ENCODE results near the gene SORCS2. TPM values are rescaled to one million over a fixed set of nuclear protein-coding genes. Genes with fewer than 3 reads are reported as not detected.

Gene SORCS2
- polyA plus RNA-seq, 1 of the 3 experiments (the other 2 are of a cell fraction), result 1.6 TPM

- Histone ChIP-seq H3K9me3 (no peaks in the 10 kb centered on the region), H4K20me1 (ENCODE audit: insufficient read depth) (no peaks in the 10 kb centered on the region), H2AFZ (ENCODE audit: low read depth) (no peak overlapping the region), H3K4me1 (ENCODE audit: control insufficient read depth in 1 of 2, insufficient read depth in 2 of 2, low read depth in 1 of 2, low read length in 1 of 2) (peaks cover 0 to 10% of the 10 kb centered on the region in 2 experiments; a peak in 1 of 4 replicates), H3F3A (replicated peaks; ENCODE audit: insufficient read depth) (no peaks in the 10 kb centered on the region), H3K4me2 (no peak overlapping the region), H3K9ac (no peak overlapping the region), H3K27ac (ENCODE audit: low read depth in 2 of 2, low read length in 1 of 2) (no peak overlapping the region), H3K36me3 (replicated peaks in 1 of 2; ENCODE audit: control insufficient read depth in 1 of 2, insufficient read depth in 2 of 2, low read length in 1 of 2) (no peaks in the 10 kb centered on the region), H3K4me3 (ENCODE audit: low read depth in 2 of 2, low read length in 1 of 2) (no peak overlapping the region), H3K27me3 (ENCODE audit: insufficient read depth) (0 out of 2 replicates have a peak, but pooled peaks cover 10% of the 10 kb centered on the region), H3K79me2 (ENCODE audit: insufficient read depth) (no peaks in the 10 kb centered on the region), H3K9me2 (no peaks in the 10 kb centered on the region)
- no peak for DNase-seq
- TF ChIP-seq YY1 (IDR thresholded peaks at IDR 0.05; ENCODE audit: low read depth) (no peak), RXRA (IDR thresholded peaks at IDR 0.05; ENCODE audit: borderline replicate concordance, low read depth) (no peak), GATA2 (CRISPR knock-in tag; IDR thresholded peaks at IDR 0.05) (no peak), CHD2 (IDR thresholded peaks at IDR 0.05; ENCODE audit: low read length, partially characterized antibody) (no peak)
- TF ChIP-seq, protein P1, sequence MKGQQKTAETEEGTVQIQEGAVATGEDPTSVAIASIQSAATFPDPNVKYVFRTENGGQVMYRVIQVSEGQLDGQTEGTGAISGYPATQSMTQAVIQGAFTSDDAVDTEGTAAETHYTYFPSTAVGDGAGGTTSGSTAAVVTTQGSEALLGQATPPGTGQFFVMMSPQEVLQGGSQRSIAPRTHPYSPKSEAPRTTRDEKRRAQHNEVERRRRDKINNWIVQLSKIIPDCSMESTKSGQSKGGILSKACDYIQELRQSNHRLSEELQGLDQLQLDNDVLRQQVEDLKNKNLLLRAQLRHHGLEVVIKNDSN (IDR thresholded peaks at IDR 0.05; ENCODE audit: borderline replicate concordance, low read depth), result no peak
- 72% methylated on average over 15 of the region's 15 CpGs for WGBS (ENCODE audit: low lambda C conversion rate)
- ChIA-PET CTCF (interaction anchor here (0.8 to 2.1 kb wide), 7 partner anchors 10 to 79 kb away, joined by 3 to 10 read pairs (median 5); no protein-coding TSS in a partner anchor), POLR2A (no interaction called here)
These were observed 45.1 kb upstream of the SORCS2 start for GRCh38 chr4:7147261-7147660.

DNA sequence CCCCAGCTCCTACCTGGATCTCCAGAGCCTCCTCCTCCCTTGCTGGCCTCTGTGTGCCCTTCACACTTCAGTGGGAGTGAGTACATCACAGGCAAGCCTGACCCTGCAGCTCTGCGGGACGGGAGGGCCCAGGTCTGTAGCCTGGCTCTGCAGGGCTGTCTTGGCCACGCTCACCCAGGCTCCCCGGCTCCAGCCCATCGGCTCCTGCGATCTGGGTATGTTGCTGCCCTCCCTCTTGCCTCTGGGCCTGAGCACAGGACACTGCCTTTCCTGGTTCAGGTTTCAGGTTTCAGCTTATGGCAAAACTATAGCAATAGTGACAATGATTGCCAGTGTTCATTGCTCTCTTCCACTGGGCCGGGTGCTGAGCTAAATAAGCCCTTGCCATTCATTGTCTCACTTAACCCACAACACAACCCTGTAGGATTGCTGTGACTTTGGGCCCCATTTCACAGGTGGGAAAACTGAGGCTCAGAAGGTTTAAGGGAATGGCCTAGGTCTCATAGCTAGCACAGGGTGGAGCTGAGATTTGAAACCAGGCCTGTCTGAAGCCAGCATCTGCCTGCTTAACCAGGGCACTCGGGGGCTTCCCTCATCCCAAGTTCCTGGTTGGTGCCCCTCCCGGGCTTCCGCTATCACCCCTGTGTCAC, 44.6 kb upstream of the SORCS2 start:
- no peak for TF ChIP-seq MXI1 (IDR thresholded peaks at IDR 0.05; ENCODE audit: low read depth, low read length)
- Histone ChIP-seq H2AFZ (ENCODE audit: low read depth) (no peak overlapping the region), H3K4me3 (ENCODE audit: low read depth in 2 of 2, low read length in 1 of 2) (no peak overlapping the region), H3K79me2 (ENCODE audit: insufficient read depth) (no peaks in the 10 kb centered on the region), H3K27me3 (ENCODE audit: insufficient read depth) (peaks cover 12% of the 10 kb centered on the region; the same call in 1 of the 2 replicates), H3K4me1 (ENCODE audit: control insufficient read depth in 1 of 2, insufficient read depth in 2 of 2, low read depth in 1 of 2, low read length in 1 of 2) (peaks cover 0 to 10% of the 10 kb centered on the region in 2 experiments; a peak in 1 of 4 replicates), H3K9ac (no peak overlapping the region), H3K36me3 (replicated peaks in 1 of 2; ENCODE audit: control insufficient read depth in 1 of 2, insufficient read depth in 2 of 2, low read length in 1 of 2) (no peaks in the 10 kb centered on the region), H3K9me2 (no peaks in the 10 kb centered on the region), H3K27ac (ENCODE audit: low read depth in 2 of 2, low read length in 1 of 2) (no peak overlapping the region), H4K20me1 (ENCODE audit: insufficient read depth) (no peaks in the 10 kb centered on the region), H3F3A (replicated peaks; ENCODE audit: insufficient read depth) (no peaks in the 10 kb centered on the region), H3K9me3 (no peaks in the 10 kb centered on the region), H3K4me2 (no peak overlapping the region)
- ChIA-PET CTCF (interaction anchor here (0.7 to 2.1 kb wide), 9 partner anchors 8 to 148 kb away, joined by 3 to 10 read pairs (median 4); no protein-coding TSS in a partner anchor), POLR2A (no interaction called here)
- no peak for DNase-seq
- WGBS (ENCODE audit: low lambda C conversion rate), result 60% methylated on average over 3 of the region's 10 CpGs

- Histone ChIP-seq H3K4me2 (no peak overlapping the region), H3K36me3 (replicated peaks in 1 of 2; ENCODE audit: control insufficient read depth in 1 of 2, insufficient read depth in 2 of 2, low read length in 1 of 2) (no peaks in the 10 kb centered on the region), H3F3A (replicated peaks; ENCODE audit: insufficient read depth) (no peaks in the 10 kb centered on the region), H3K79me2 (ENCODE audit: insufficient read depth) (no peaks in the 10 kb centered on the region), H2AFZ (ENCODE audit: low read depth) (no peak overlapping the region), H3K27ac (ENCODE audit: low read depth in 2 of 2, low read length in 1 of 2) (no peak overlapping the region), H3K4me3 (ENCODE audit: low read depth in 2 of 2, low read length in 1 of 2) (no peak overlapping the region), H4K20me1 (ENCODE audit: insufficient read depth) (no peaks in the 10 kb centered on the region), H3K4me1 (ENCODE audit: control insufficient read depth in 1 of 2, insufficient read depth in 2 of 2, low read depth in 1 of 2, low read length in 1 of 2) (peaks cover 0 to 10% of the 10 kb centered on the region in 2 experiments; a peak in 1 of 4 replicates), H3K9me2 (no peaks in the 10 kb centered on the region), H3K9me3 (no peaks in the 10 kb centered on the region), H3K27me3 (ENCODE audit: insufficient read depth) (peaks cover 17% of the 10 kb centered on the region; the same call in 1 of the 2 replicates), H3K9ac (no peak overlapping the region)
- TF ChIP-seq MEF2A (IDR thresholded peaks at IDR 0.05; ENCODE audit: borderline replicate concordance, low read depth) (no peak), GATA2 (CRISPR knock-in tag; IDR thresholded peaks at IDR 0.05) (no peak), IRF3 (IDR thresholded peaks at IDR 0.05; ENCODE audit: low read depth, low read length) (no peak), EP300 (IDR thresholded peaks at IDR 0.05; ENCODE audit: borderline replicate concordance in 1 of 2, low read depth in 1 of 2, low read length in 1 of 2) (no peak), EZH2phosphoT487 (IDR thresholded peaks at IDR 0.05; ENCODE audit: borderline replicate concordance, low read depth) (no peak), MXI1 (IDR thresholded peaks at IDR 0.05; ENCODE audit: low read depth, low read length) (no peak)
- no peak for DNase-seq
- ChIA-PET POLR2A (no interaction called here), CTCF (interaction anchor here (0.7 to 2.1 kb wide), 5 partner anchors 9 to 148 kb away, joined by 3 to 10 read pairs (median 4); no protein-coding TSS in a partner anchor)
- whole genome bisulfite sequencing (ENCODE audit: low lambda C conversion rate), result 79% methylated on average over 5 of the region's 13 CpGs
These were observed 44.0 kb upstream of the SORCS2 start for GRCh38 chr4:7148337-7148736.

Data from SK-N-SH (cell line).